Mucosa of gallbladder (tissue), 1 donor: ENCODE results near the gene ATAD3A. TPM values are rescaled to one million over a fixed set of nuclear protein-coding genes. Genes with fewer than 3 reads are reported as not detected.
"Not testable (repeated sequence)": the region's sequence is repeated elsewhere in the genome, so short reads cannot be mapped to it uniquely, and the experiment has no call there.

Source experiments
- DNase-seq: peaks from one replicate; pipeline ENCODE4 v3.0.0-alpha.2; 2020; ENCODE audit warnings: low spot score
- total RNA-seq: library from RNA; stranded (reverse); gene quantifications from one replicate; pipeline ENCODE4 v1.2.1, GENCODE V29; 2021
- donor health status: DM: no; HTN: no; CAD: no.

ATAD3A gene
- total RNA-seq, 1 donor from 2014 or later, result 27.9 TPM

- DNase-seq, result not testable (repeated sequence)
These were observed 11.3 kb downstream of the ATAD3A start for GRCh38 chr1:1523226-1523625.

GRCh38 chr1:1523651-1524050, 11.7 kb downstream of the ATAD3A start:
- DNase-seq, result not testable (repeated sequence)

GRCh38 chr1:1524750-1525383, 12.9 kb downstream of the ATAD3A start:
- DNase-seq, result not testable (repeated sequence)

GRCh38 chr1:1526476-1526875, 14.5 kb downstream of the ATAD3A start:
- DNase-seq, result not testable (repeated sequence)

GRCh38 chr1:1527092-1527816, 15.3 kb downstream of the ATAD3A start:
- no peak for DNase-seq

GRCh38 chr1:1528301-1529267, 16.6 kb downstream of the ATAD3A start:
- DNase-seq, result no peak

- DNase-seq, result no peak
These were observed 17.4 kb downstream of the ATAD3A start for GRCh38 chr1:1529321-1529720.

- DNase-seq, result no peak
These were observed 18.0 kb downstream of the ATAD3A start for GRCh38 chr1:1529936-1530335.

- no peak for DNase-seq
These were observed 20.0 kb downstream of the ATAD3A start for GRCh38 chr1:1531947-1532346.

- DNase-seq, result not testable (repeated sequence)
These were observed 21.4 kb downstream of the ATAD3A start for GRCh38 chr1:1533176-1533893.

GRCh38 chr1:1533894-1534291, 21.9 kb downstream of the ATAD3A start:
- DNase-seq, result not testable (repeated sequence)

- DNase-seq, result no peak
These were observed 22.6 kb downstream of the ATAD3A start for GRCh38 chr1:1534401-1535154.

- DNase-seq, result no peak
These were observed 23.4 kb downstream of the ATAD3A start for GRCh38 chr1:1535201-1536018.

GRCh38 chr1:1536019-1536937, 24.3 kb downstream of the ATAD3A start:
- DNase-seq, result no peak

- no peak for DNase-seq
These were observed 25.1 kb downstream of the ATAD3A start for GRCh38 chr1:1536938-1537546.

- DNase-seq, result no peak
These were observed 25.8 kb downstream of the ATAD3A start for GRCh38 chr1:1537626-1538250.

- DNase-seq, result no peak
These were observed 26.4 kb downstream of the ATAD3A start for GRCh38 chr1:1538334-1538733.

GRCh38 chr1:1538989-1539309, 27.0 kb downstream of the ATAD3A start:
- no peak for DNase-seq
